HPDE6-E6E7 (cell line): ENCODE results near the gene HTR3E.
"Not testable (repeated sequence)": the region's sequence is repeated elsewhere in the genome, so short reads cannot be mapped to it uniquely, and the experiment has no call there.

Source experiments
- DNase-seq: peaks from one replicate; pipeline ENCODE4 v3.0.0; 2011; ENCODE audit warnings: missing footprints; ENCODE audit errors: extremely low spot score

Gene HTR3E

DNA sequence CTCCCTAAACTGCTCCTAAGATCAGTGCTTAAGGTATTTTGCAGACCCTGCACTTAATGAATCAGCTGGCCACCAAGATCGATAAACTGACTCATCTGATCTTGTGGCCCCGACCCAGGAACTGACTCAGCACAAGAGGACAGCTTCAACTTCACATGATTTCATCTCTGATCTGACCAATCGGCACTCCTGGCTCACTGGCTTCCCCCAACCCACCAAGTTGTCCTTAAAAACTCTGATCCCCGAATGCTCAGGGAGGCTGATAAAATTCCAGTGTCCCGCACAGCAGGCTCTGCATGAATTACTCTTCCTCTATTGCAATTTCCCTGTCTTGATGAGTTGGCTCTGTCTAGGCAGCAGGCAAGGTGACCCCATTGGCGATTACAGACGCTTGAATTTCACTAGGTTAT lies 13.5 kb downstream of the HTR3E start:
- no peak for DNase-seq

GRCh38 chr3:184116017-184116416 lies 19.2 kb downstream of the HTR3E start:
- DNase-seq, result no peak

DNA sequence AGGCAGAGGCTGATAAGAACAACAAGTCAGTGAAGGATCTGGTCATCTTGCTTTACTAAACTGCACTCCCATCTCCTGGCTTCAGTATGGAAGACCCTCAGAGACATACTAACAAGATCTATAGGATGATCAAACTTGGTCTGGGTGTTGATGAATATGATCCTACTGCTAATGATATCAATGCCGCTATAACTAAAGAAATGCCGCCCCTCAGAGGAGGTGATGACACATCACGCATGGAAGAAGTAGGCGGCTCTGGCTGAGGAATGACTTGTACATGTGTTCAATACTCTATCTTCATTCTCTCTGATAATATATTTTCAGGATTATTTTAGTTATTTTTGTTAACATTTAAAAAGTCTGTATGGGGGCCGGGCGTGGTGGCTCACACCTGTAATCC lies 20.8 kb downstream of the HTR3E start:
- no peak for DNase-seq

- not testable (repeated sequence) for DNase-seq
Observed at GRCh38 chr3:184121031-184121430, 24.2 kb downstream of the HTR3E start.

GRCh38 chr3:184126006-184126405 lies 29.1 kb downstream of the HTR3E start:
- no peak for DNase-seq

GRCh38 chr3:184129012-184129411 lies 32.1 kb downstream of the HTR3E start:
- DNase-seq, result no peak

GRCh38 chr3:184132945-184133344 lies 36.1 kb downstream of the HTR3E start:
- DNase-seq, result no peak

DNA sequence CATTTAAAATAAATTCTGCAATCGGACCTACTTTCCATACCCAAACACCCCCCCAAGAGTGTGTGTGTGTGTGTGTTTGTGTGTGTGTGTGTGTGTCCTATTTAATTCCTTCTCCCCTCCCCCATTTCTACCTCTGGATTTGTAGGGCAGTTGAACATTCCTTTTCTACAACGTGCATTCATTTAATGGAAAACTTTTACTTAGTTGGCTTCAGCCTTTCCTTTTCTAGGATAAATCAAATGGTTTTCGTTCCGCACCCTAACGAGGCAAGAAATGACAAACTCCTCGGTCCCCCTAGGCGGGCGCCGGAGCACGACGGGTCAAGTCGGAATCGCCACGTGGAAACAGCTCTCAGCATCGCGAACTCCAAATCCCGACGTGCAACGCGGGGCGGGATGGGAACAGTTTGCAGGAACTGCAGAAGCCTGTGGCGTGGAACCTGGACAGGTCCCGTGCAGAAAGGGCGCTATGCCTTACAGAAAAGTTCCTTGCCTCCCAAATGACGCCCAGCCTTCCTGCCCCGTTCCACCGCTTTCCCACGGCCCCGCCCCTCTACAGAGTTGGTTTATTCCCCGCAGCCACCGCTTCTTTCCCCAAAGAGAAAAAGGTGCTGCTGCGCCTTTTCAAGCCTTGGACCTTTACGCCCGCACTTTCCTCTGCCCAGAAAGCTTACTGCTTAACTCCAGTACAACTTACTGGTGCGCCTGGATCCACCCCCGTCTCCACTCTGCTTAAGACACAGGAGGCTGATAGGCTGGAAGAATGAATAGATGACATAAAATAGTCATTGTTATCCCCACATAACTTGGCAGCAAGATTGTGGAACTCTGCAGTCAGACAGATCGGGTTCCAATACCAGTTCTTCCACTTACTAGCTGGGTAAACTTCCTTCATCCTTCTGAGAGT lies 37.2 kb downstream of the HTR3E start:
- DNase-seq, result no peak

- no peak for DNase-seq
Observed at GRCh38 chr3:184134746-184135148, 37.9 kb downstream of the HTR3E start.

DNA sequence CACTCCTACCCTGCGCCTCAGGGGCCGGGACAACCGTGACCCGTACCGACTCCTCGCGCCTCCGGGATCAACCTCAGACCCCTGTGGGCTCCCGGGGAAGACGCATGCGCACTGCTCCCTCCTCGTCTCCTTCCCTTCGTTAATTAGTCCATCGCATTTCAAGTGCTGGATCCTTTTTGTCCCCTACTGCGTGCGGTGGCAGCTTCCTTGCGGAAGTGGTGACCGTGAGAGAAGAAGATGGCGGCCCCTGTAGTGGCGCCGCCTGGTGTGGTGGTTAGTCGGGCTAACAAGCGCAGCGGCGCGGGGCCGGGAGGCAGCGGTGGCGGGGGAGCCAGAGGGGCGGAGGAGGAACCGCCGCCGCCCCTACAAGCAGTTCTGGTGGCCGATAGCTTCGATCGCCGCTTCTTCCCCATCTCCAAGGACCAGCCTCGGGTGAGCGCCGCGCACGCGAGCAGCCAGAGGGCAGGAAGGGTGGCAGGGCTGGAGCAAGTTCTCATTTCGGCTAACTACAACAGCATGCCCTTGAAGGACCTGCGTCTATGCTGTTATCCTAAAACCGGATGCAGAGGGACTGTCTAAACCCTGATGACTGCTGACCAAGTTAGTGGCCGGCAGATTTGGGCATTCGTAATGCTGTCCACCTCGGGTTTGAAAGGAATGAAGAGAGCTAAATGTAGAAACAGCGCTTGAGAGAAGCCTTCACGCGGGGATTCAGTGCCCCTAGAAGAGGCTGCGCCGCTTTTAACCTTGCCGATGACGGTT lies 38.5 kb downstream of the HTR3E start, which contains the start of gene EIF2B5:
Gene EIF2B5 (plus strand): TSS at position 210 of the 762 bp plus-strand sequence. CDS start 28 bp downstream, at position 238.
- DNase-seq, result no peak

DNA sequence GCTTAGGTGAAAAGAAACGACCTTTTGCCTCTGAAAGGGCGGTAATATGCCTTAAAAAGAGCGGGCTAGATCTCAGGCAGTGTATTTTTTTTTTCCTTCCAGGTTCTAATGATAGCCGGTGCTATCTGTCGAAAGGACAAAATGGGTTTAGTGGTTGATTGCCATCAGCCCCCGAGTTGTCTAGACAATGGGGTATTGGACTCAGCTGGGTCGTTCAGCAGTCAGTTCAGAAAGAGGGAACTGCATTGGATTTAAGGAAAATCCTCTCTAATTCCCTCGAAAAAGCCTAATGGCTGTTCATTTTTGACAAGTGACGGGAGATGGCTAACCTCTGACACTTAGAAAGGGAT lies 39.0 kb downstream of the HTR3E start:
- DNase-seq, result no peak

- DNase-seq, result no peak
Observed at GRCh38 chr3:184140436-184140835, 43.6 kb downstream of the HTR3E start.

- DNase-seq, result no peak
Observed at GRCh38 chr3:184142199-184142598, 45.3 kb downstream of the HTR3E start.

- DNase-seq, result no peak
Observed at GRCh38 chr3:184143327-184143726, 46.5 kb downstream of the HTR3E start.

DNA sequence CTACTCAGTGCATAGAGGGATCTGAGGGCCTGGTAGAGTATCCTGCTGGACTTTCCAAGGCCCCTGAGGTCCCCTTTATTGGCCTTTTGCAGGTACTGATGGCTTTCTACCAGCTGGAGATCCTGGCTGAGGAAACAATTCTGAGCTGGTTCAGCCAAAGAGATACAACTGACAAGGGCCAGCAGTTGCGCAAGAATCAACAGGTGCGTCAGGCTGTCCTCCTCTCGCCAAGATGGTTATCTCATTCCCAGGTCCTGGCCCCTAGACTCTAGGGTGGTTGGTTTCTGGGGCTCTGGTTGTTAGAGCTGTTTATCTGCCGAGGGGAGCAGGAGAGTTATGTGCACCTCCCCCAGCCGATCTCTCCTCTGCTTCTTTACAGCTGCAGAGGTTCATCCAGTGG lies 47.6 kb downstream of the HTR3E start:
- no peak for DNase-seq

GRCh38 chr3:184145111-184145524 lies 48.3 kb downstream of the HTR3E start:
- peak; percentile 81 for DNase-seq

- DNase-seq, result no peak
Observed at GRCh38 chr3:184145751-184146270, 48.9 kb downstream of the HTR3E start.

GRCh38 chr3:184148076-184148475 lies 51.2 kb downstream of the HTR3E start:
- no peak for DNase-seq

- DNase-seq, result no peak
Observed at GRCh38 chr3:184149123-184149522, 52.3 kb downstream of the HTR3E start.

DNA sequence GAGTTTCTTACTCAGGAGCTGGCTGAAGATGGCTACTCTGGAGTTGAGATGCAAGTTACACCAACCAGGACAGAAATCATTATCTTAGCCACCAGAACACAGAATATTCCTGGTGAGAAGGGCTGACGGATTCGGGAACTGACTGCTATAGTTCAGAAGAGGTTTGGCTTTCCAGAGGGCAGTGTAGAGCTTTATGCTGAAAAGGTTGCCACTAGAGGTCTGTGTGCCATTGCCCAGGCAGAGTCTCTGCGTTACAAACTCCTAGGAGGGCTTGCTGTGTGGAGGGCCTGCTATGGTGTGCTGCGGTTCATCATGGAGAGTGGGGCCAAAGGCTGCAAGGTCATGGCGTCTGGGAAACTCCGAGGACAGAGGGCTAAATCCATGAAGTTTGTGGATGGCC lies 52.9 kb downstream of the HTR3E start:
- DNase-seq, result not testable (repeated sequence)

DNA sequence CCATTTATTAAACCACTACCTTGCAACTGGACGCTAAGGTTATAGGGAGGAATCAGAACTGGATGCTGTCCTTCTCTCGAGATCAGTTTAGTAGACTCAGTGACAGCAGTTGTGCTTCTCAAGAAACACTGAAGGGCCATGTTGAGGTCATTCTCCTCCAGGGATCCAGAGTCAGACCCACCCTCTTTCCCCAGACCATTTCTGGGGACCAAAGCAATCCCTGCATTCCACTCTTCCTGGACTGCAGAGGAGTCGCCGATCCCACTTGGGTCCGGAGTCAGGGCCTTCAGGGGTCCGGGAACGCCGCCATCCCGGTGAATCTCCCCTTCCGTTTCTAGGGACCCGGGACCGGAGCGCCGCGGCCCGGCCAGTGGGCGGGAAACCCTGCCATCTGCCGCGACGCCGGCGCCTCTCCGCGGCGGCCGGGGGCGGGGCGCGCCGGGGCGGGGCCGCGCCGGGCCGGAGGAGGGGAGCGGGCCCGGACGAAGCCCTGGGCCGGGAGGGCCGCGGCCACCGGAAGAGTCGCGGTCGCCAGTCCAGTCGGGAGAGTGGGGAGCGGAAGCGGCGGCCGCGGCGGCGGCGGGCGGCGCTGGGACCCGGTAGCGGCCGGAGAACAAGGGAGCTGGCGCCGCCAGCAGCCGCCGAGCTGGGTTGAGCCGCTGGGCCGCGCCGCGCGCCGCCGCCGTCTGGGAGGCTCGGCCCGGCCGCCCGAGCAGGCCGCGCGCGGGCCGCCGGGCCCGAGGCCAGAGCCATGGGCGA lies 58.2 kb downstream of the HTR3E start, which contains the start of gene DVL3:
Gene DVL3 (plus strand): TSS at position 493 of the 759 bp plus-strand sequence. CDS start 259 bp downstream, at position 752.
- DNase-seq, result no peak
